GM18907 (cell line): ENCODE data around the gene MAGI2.

Source experiments
- ATAC-seq: cut with Tn5 transposase; IDR thresholded peaks from one replicate; pipeline ENCODE4 v1.9.1; 2021; ENCODE audit warnings: mild to moderate bottlenecking, moderate library complexity; ENCODE audit not compliant: unreplicated experiment

Gene MAGI2

GRCh38 chr7:78760620-78761355, 692.7 kb downstream of the MAGI2 start:
- no peak for ATAC-seq

GRCh38 chr7:78752554-78752953, 700.9 kb downstream of the MAGI2 start:
- ATAC-seq: no peak

GRCh38 chr7:78751253-78751652, 702.2 kb downstream of the MAGI2 start:
- ATAC-seq: no peak

- ATAC-seq: no peak
These were observed 704.3 kb downstream of the MAGI2 start for GRCh38 chr7:78749052-78749746.

GRCh38 chr7:78747592-78747991, 705.9 kb downstream of the MAGI2 start:
- no peak for ATAC-seq

- ATAC-seq: no peak
These were observed 707.2 kb downstream of the MAGI2 start for GRCh38 chr7:78746301-78746700.

GRCh38 chr7:78742694-78743093, 710.8 kb downstream of the MAGI2 start:
- no peak for ATAC-seq

- no peak for ATAC-seq
These were observed 716.9 kb downstream of the MAGI2 start for GRCh38 chr7:78736548-78736947.

- ATAC-seq: peak; percentile 85
These were observed 718.8 kb downstream of the MAGI2 start for GRCh38 chr7:78734626-78735025.

GRCh38 chr7:78720066-78720465, 733.4 kb downstream of the MAGI2 start:
- ATAC-seq: no peak

- ATAC-seq: no peak
These were observed 735.3 kb downstream of the MAGI2 start for GRCh38 chr7:78718212-78718611.

- no peak for ATAC-seq
These were observed 736.6 kb downstream of the MAGI2 start for GRCh38 chr7:78716876-78717275.

- no peak for ATAC-seq
These were observed 739.1 kb downstream of the MAGI2 start for GRCh38 chr7:78714356-78714755.

GRCh38 chr7:78712111-78712510, 741.4 kb downstream of the MAGI2 start:
- ATAC-seq: no peak

GRCh38 chr7:78709658-78710057, 743.8 kb downstream of the MAGI2 start:
- no peak for ATAC-seq

- no peak for ATAC-seq
These were observed 749.0 kb downstream of the MAGI2 start for GRCh38 chr7:78704504-78704903.

GRCh38 chr7:78703391-78703790, 750.1 kb downstream of the MAGI2 start:
- ATAC-seq: no peak

GRCh38 chr7:78702770-78703169, 750.7 kb downstream of the MAGI2 start:
- no peak for ATAC-seq

GRCh38 chr7:78695826-78696225, 757.6 kb downstream of the MAGI2 start:
- ATAC-seq: no peak

GRCh38 chr7:78691584-78691983, 761.9 kb downstream of the MAGI2 start:
- ATAC-seq: no peak

- ATAC-seq: no peak
These were observed 763.3 kb downstream of the MAGI2 start for GRCh38 chr7:78690174-78690573.

- ATAC-seq: no peak
These were observed 765.1 kb downstream of the MAGI2 start for GRCh38 chr7:78688376-78688775.
